GM18861 (cell line): ENCODE measurements around the gene MUC5B.

ENCODE experiments used
- ATAC-seq: cut with Tn5 transposase; IDR thresholded peaks from one replicate; pipeline ENCODE4 v1.9.1; 2021; ENCODE audit not compliant: unreplicated experiment

Gene MUC5B

GRCh38 chr11:1297011-1297575, 74.2 kb downstream of the MUC5B start:
- ATAC-seq = no peak

DNA sequence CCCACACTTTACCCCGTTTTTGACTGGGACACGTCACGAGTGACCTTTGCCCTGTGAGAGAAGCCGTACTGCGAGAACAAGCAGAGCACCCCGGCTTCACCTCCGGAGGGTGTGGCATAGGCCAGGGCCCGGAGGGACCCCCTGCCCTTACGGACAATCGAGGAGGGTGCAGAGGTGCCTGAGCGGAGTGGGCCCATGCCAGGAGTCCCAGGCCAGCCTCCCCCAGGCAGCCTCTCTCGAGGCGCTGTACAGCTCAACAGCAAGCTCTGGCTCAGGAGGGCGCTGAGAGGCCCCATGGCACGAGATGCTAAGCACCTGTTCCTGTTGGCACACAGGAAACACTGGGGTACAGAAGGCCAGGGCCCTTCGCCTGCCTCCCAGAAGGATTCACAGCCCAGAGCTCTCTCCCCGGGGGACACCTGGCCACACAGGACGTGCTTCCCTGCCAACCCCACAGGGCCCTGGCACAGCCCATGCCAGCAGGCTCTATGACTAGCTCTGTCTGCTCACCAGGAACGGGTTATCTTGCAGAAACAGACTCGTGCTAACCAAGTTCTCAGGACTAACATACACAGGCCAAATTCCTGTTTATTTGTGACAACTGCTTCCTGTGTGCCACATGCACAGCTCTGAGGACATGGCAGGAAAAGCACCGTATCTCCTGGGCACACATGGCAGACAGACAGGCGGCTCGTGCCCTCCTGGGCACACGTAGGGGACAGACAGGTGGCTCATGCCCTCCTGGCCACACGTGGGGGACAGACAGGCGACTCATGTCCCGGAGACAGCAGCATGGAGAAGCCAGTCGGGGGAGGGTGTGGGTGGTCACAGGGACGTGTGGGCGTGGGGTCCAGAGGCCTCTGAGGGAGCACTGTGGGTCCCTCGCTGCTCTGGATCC, 75.0 kb downstream of the MUC5B start:
- no peak for ATAC-seq

DNA sequence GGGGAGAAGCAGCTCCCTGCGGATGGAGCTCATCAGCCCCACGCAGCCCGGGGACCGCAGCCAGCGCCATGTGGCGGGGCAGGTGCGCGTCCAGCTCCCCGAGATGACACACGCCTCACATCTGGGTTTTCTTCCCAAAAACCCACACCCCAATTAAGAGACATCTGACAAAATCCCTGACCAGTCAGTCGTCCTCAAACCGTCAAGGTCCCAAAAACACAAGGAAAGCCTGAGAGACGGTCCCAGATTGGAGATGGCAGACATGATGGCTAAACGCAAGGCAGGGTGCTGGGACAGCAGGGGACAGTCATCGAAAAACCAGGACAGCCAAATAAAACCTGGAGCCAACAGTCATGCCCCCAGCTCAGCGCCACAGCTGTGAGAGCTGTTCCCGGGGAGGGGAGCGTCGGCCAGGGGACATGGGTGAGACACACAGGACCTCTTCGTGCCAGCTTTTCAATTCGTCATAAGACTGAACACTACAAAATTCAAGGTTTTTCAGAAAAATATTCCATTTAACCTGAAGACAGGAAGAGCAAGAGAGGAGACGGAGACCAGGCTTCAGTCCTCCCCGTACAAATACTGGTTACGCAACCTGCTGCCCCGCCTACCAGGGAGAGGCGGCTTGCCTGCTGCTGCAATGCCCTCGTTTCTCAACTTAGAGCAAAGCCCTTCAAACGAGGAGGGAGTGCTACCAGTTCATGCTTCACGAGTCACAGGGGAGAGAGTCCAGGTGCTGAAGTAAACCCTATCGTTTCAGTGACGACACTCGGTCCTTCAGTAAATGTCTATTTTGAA, 76.0 kb downstream of the MUC5B start:
- no peak for ATAC-seq

DNA sequence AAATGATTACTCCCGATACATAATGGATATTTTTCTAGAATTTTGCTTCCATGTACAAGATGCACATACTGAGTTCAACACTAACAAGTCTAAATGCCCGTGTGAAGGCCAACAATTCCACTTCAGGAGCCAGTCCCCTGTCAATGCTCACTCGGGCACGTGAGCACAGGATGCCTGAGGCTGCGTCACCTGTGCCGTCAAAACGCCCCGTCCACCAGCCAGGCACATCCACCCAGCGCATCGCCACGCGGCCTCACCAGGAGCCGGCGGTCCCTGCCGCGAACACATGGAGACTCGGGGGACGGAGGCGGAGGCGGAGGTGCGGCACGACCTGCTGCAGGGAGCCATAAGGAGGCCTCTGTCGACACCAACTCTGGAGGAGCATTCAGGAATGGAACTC, 76.8 kb downstream of the MUC5B start:
- no peak for ATAC-seq

GRCh38 chr11:1300121-1300520, 77.3 kb downstream of the MUC5B start:
- no peak for ATAC-seq

DNA sequence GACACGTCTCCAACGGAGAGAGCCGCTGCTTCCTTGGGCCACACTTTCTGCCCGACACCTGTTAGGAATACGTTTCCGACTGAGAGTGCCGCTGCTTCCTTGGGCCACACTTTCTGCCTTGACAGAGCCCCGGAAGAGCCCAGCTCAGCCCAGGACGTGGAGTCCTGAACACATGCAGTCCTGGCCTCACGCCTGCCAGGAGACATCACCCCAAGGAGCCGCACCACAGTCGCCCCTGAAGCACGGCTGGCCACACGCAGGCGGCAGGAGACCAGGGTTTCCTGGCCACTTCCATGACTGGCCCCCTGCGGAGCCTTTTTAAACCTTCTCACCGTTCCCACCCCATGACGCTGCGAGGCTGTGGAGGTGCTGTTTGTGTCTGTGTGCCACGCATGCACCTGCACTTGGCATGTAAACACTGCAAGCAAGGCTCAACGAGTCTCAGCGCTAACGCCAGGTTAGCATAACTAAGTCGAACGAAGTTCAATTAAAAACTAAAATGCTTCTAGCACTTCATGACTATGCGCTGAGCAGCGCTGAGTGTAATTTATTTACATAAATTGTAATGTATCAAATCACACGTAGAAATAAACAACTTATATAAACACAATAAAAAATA, 77.8 kb downstream of the MUC5B start:
- no peak for ATAC-seq

DNA sequence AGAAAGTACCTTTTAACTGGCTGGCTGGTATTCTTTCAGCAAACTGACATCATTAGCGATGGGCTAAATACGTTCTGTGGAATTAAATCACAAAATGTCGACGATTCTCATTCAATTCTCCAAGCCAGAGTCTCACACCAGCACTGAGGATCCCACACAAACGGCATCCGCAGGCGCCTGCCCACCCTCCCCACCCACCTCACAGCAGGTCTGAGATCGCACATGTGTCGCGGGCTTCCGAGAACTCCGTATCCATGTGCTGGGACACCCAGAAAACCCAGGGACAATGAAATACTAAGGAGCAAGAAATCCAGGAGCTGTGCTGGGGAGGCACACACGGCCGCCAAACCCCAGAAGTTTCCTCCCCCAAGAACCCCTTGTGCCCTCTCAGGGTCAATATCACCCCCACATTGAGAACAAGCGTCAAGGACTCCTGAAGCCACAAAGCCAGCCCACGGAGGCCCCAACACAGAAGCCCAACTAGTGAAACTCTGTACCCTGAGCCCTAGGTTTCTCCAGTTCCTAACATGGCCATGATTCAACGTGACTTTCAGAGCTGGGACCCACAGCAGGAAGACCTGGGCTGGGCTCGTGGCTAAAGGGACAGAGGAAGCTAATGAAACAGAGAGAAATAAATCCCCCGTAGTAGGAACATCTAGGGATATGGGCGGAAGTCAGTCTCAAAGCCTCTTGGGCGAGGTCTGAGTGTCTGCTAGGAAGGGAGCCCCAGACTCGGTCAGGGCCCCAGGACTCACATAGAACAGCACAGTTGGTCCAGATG, 78.5 kb downstream of the MUC5B start:
- ATAC-seq = no peak

- ATAC-seq = no peak
Observed at GRCh38 chr11:1302041-1302460, 79.2 kb downstream of the MUC5B start.

DNA sequence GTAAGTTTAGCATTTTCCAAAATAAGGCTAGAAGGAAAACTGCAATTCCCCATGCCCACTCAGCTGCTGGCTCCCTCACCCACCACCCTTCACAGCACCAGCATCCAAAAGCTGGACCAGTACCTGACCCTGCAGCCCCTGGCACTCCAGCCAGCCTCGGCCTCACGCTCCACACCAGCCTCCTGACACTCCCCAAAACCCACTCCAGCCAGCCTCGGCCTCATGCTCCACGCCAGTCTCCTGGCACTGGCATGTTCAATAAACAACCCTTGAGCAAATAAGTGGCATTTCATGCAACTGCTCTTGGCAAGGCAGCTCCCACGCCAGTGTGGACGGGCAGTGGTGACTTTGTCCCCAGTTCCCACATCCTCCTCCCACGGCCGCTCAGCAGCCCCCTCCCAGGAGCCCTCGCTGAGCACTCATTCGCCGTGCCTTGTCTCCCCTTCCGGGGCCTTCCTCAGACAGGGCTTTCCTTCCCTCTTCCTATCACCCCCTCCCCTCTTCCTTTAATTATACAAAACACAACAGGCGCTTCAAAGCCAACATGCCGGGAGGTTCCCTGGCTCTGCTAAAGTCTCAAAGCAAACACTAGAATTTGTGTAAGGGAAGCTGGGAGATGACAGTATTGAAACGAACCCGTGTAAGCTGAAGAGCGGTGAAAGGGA, 79.7 kb downstream of the MUC5B start:
- ATAC-seq = no peak

DNA sequence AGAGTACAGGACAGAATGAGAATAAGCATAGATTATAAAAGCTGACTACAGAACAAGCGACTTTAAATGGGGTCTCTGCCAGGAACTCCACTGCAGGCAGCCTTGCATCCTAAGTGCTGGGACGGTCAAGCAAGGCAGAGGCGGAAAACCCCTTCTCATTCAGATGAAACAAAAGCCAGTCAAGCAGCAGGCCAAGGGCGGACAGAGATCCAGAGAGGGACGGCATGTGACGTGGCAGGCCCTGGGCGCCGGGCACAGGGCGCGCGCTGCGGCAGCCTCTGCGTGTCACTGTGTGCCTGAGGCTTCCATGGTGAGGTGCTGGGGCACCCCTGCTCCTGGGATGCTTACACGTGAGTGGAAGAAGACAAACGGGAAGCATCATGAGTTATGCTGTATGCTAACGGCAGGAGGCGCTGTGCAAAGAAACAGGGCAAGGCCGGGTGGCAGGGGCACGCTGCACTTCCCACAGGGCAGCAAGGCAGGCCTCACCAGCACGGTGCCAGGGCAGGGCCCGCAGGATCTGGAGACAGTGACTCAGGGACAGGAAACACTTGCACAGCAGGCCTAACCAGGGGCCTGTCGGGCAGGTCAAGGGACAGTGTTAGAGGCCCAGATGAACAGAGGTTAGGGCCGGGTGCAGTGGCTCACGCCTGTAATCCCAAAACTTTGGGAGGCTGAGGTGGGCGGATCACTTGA, 80.4 kb downstream of the MUC5B start:
- no peak for ATAC-seq

DNA sequence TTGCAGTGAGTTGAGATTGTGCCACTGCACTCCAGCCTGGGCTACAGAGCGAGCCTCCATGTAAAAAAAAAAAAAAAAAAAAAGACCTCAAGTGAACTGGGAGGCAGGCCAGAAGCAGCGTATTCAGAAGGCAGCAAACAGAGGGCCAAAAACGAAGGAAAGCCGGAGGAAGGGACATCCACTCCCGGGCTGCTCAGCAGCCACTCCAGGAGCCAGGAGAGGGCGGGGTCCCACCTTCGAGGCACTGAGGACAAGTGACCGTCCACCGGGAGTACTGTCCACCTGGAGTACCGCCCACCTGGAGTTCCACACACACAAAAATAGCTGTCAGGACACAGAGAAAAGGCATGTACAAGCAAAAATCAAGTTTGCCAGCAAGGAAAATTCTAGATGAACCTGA, 81.1 kb downstream of the MUC5B start:
- no peak for ATAC-seq

DNA sequence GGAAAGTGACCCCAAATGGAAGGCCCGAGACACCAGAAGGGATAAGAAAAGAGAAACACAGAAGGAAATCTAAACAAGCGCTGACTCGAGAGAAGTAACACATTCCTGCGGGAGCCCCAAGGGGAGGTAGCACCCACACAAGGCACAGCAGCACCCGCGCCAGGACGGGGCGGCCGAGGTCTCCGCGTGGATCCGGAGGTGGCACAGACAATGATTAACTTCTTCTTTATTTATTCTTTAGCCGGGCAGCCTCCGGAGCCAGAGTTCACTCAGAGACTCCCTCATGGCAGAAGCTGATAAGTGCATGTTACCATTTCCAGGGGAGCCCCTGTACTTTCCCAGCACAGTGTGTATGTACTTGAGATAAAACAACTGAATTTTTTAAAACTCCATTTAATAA, 81.5 kb downstream of the MUC5B start:
- ATAC-seq = no peak

GRCh38 chr11:1305063-1305495, 82.2 kb downstream of the MUC5B start:
- ATAC-seq = no peak

DNA sequence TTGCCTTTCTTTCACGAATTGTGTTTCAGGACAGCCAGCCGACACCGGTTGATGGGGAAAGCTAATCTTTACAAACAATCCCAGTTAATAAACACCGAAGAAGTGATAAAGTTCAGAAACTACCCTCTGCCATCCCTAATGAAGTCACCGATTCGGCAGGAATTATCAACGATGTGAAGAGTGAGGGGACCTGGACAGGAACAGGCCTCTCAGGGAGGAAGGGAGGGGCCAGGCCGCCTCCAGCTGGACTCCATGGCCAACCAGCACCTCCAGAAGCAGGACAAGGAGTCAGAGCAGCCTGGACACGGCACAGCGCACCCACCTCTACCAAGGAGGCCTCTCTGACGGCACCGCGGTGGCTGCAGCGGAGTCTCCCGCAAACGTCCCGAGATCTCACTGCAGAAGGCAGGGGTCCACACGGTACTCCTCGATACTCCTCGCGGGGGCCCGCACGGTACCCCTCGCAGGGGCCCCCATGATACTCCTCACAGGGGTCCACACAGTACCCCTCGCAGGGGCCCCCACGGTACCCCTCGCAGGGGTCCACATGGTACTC, 82.7 kb downstream of the MUC5B start:
- ATAC-seq = no peak

GRCh38 chr11:1306186-1307162, 83.6 kb downstream of the MUC5B start:
- ATAC-seq = no peak

DNA sequence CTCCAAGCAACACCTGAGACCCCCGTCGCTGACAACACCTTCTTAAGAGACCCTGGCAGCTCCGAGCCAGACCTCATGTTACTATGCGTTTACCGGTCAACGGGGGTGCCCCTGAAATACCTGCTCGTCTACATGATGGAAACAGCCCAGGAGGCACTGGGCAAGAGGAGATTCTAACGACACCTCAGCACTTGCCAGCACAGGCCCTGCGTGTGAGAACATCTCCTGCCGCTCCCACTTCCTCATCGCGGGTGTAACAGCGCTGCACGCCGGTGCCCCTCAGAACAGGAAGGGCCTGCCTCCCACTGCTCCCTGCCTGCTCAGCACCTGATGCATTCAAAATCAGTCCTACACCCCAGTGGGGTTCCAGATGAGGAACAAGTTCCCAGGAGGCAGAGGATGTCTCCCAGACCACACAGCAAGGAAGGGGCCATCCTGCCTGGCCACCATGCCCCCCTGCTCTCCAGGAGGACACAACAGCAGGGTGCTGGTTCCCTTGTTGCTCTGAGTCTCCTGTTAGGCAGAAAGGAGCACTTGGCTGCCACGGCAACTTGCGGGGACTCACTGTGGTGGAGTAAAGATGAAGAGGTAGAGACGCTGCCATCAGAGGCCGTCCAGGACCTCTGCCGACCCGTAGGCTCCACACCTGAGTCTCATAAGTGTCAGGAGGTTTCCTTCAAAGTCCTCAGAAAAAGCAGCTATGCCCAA, 84.5 kb downstream of the MUC5B start:
- ATAC-seq = no peak

GRCh38 chr11:1307998-1308742, 85.3 kb downstream of the MUC5B start:
- ATAC-seq = no peak
